Mammary epithelial cell (primary cell): ENCODE measurements around the gene CYP19A1.

ENCODE experiments used
- CTCF ChIP-seq, 2 donors: IDR thresholded peaks in 1 of 2; conservative IDR thresholded peaks in 1 of 2; 2 replicates each; pipeline ENCODE4 v1.5.1; 2011 to 2012; ENCODE audit warnings: inconsistent platforms in 2 of 2, low read length in 2 of 2, mild to moderate bottlenecking in 2 of 2, control low read depth in 1 of 2, low read depth in 1 of 2; ENCODE audit not compliant: insufficient read depth in 1 of 2; ENCODE audit errors: extremely low read depth in 1 of 2
- EZH2 ChIP-seq: IDR thresholded peaks from 2 replicates; pipeline ENCODE4 v1.6.1; 2012; ENCODE audit warnings: low read length, inconsistent platforms, borderline replicate concordance

DNA sequence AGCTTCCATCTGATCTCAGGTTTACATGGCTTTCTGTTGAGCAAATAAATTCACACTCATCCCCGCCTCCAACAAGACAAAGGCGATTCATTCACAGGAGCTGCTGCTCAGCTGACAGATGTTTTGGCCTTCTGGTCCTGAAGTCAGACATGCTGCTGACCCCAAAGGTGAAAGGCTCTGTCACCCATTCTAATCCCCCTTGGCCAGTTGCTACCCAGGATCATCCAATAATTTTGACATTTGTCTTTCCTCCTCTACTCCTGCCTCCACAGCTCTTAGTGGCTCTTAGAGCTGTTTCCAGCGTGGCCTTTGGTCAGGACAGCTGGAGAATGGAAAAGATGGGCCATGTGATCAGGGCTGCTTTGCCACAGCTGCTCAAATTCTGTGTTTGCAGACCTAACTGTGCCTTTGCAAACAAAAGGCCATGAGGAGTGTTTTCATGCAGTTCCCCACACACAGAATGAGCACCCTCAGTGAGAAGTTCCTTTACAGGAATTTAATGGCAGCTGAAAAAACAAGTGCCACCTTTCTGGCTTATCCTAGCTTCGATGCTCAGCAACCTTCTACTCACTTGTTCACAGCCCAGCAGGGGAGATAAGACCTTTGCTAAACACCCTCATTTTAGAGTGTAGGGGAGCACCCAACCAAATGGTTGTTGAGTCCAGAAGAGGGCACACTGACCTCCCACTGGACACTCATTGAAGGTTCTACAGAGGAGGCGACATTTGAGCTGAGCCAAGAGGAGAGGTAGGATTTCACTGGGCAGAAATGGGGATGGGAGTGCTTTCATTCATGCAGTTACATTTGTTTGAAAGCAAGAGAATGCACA is 39.0 kb downstream of the CYP19A1 start:
- TF ChIP-seq CTCF (conservative IDR thresholded peaks at IDR 0.05 in 1 of 2, IDR thresholded peaks at IDR 0.05 in 1 of 2; ENCODE audit: extremely low read depth in 1 of 2, insufficient read depth in 1 of 2, low read depth in 1 of 2, low read length in 2 of 2) (no peak), EZH2 (no peak)
